Measurements from ENCODE around the gene LRMDA.

The LRMDA gene

GRCh38 chr10:75548356-75548755 lies 116.9 kb downstream of the LRMDA start:
- DNase-seq (ENCODE audit: low read depth, low spot score), result no peak
- H3K4me3 ChIP-seq (ENCODE audit: low read depth, low read length), result no peak overlapping the region
- in situ Hi-C loops (cut with HindIII; ENCODE audit: low sequenced_read_pairs), result no loop called here
- no peak for TF ChIP-seq CTCF (IDR thresholded peaks at IDR 0.05; ENCODE audit: low read depth, low read length)

GRCh38 chr10:75550191-75550590 lies 118.8 kb downstream of the LRMDA start:
- in situ Hi-C loops (cut with HindIII; ENCODE audit: low sequenced_read_pairs), result no loop called here
- no peak for DNase-seq (ENCODE audit: low read depth, low spot score)
- H3K4me3 ChIP-seq (ENCODE audit: low read depth, low read length), result no peak overlapping the region
- TF ChIP-seq CTCF (IDR thresholded peaks at IDR 0.05; ENCODE audit: low read depth, low read length), result no peak

- DNase-seq (ENCODE audit: low read depth, low spot score), result no peak
- in situ Hi-C loops (cut with HindIII; ENCODE audit: low sequenced_read_pairs), result no loop called here
- H3K4me3 ChIP-seq (ENCODE audit: low read depth, low read length), result no peak overlapping the region
- TF ChIP-seq CTCF (IDR thresholded peaks at IDR 0.05; ENCODE audit: low read depth, low read length), result no peak
Measured at GRCh38 chr10:75552171-75552570, 120.7 kb downstream of the LRMDA start.

- no peak for DNase-seq (ENCODE audit: low read depth, low spot score)
- H3K4me3 ChIP-seq (ENCODE audit: low read depth, low read length), result no peak overlapping the region
- in situ Hi-C loops (cut with HindIII; ENCODE audit: low sequenced_read_pairs), result no loop called here
- TF ChIP-seq CTCF (IDR thresholded peaks at IDR 0.05; ENCODE audit: low read depth, low read length), result no peak
Measured at GRCh38 chr10:75553550-75553949, 122.1 kb downstream of the LRMDA start.

- in situ Hi-C loops (cut with HindIII; ENCODE audit: low sequenced_read_pairs), result no loop called here
Measured at GRCh38 chr10:75555323-75555722, 123.9 kb downstream of the LRMDA start.

GRCh38 chr10:75556320-75556719 lies 124.9 kb downstream of the LRMDA start:
- DNase-seq (ENCODE audit: low read depth, low spot score), result no peak
- no peak for TF ChIP-seq CTCF (IDR thresholded peaks at IDR 0.05; ENCODE audit: low read depth, low read length)
- H3K4me3 ChIP-seq (ENCODE audit: low read depth, low read length), result no peak overlapping the region
- in situ Hi-C loops (cut with HindIII; ENCODE audit: low sequenced_read_pairs), result no loop called here

More at GRCh38 chr10:75555323-75555722, 123.9 kb downstream of the LRMDA start:
- no peak for DNase-seq (ENCODE audit: low read depth, low spot score)
- H3K4me3 ChIP-seq (ENCODE audit: low read depth, low read length), result no peak overlapping the region
- TF ChIP-seq CTCF (IDR thresholded peaks at IDR 0.05; ENCODE audit: low read depth, low read length), result no peak

Data from astrocyte of the spinal cord (primary cell).